Stimulated activated CD8-positive, alpha-beta memory T cell treated with anti-CD3 and anti-CD28 coated beads, Interleukin-2, amount 100 ng/mL, for 1 hour (primary cell): ENCODE measurements around the gene HPCA.

Experiments used
- DNase-seq, 2 donors: peaks; one replicate each; pipeline ENCODE4 v3.0.0-alpha.2; 2020; ENCODE audit warnings: low read depth in 2 of 2

HPCA gene

DNA sequence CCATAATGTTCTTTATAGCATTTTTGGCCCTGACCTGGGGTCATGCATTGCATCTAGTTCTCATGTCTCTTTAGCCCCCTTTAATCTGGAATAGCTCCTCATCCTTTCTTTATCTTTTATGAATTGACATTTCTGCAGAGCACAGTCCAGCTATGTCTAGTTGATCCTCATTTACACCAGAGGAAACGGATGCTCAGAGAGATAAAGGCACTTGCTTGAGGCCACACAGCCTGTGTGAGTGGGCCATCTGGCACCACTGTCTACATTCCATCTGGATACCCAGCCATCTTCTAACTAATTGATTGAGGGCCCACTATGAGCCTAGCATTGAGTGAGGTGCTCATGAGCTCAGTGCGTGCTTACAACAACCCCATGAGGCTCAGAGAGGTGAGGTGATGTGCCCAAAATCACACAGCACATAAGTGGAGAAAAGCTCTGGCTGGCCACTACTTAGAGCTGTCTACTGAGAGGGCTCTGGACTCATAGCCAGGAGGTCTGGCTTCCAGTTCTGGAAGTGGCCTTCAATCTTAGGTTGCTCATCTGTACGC lies 3.5 kb downstream of the HPCA start:
- no peak for DNase-seq

DNA sequence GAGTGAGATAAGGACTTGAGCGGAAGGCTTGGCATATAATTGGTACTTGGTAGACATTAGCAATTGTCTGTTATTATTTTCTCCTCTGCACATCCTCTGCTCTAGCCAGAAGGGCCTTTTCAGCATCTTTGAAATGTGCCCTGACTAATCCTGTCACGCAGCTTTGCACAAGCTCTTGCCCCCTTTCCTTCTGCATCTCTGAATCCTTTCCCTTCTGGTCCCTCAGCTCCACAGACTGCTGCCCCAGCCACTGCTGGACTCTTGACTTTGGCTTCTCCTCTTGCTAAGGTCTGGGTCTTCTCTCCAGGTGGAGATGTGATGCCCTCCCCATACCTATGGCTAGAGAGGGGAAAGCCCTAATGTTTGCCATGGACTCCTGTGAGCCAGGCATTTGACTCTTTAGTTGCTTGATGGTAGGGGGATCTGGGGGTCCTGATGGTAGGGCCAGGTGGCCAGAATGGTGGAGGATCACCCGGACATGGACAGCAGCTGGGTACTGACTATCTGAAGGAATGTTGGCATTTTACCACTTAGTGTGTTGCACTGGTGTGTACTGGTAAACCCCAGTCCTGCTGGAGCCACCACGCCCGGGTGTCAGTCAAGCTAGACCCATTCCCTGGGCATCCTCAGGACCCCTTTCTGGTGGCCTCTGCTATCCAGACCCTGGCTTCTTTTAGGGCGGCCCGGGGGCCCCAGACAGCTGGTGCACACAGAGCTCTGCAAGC lies 4.4 kb downstream of the HPCA start:
- DNase-seq = no peak

DNA sequence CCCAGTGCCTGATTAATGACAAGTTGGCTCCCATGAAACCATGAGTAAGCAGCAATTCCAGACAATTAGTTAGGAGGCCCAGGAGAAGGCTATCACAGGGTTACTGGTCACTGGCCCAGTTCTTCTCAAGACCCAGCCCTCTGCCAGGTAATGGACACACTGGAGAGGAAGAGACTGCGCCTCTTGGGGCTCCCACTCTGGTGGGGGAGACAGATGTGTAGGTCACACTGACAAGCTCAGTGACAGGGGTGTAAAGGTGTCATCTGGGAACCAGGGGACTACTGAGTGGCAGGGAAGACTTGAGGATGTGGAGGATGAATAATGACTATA lies 4.9 kb downstream of the HPCA start:
- no peak for DNase-seq

DNA sequence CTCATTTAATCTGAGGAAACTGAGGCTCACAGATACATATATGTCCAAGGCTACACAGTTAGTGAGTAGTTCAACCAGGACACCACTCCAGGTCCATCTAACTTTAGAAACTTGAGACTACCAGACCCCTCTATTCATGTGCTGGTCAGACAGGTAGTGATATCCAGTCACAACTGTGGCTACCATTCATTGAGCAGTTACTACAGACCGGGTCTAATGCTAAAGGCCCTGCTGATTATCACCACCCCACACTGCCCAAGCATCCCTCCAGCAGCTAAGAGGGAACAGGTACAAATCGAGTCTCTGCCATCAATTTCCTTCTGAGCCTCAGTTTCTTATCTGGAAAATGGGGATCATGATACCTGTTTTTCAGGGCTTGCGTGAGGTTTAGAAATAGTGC lies 5.3 kb downstream of the HPCA start:
- no peak for DNase-seq

DNA sequence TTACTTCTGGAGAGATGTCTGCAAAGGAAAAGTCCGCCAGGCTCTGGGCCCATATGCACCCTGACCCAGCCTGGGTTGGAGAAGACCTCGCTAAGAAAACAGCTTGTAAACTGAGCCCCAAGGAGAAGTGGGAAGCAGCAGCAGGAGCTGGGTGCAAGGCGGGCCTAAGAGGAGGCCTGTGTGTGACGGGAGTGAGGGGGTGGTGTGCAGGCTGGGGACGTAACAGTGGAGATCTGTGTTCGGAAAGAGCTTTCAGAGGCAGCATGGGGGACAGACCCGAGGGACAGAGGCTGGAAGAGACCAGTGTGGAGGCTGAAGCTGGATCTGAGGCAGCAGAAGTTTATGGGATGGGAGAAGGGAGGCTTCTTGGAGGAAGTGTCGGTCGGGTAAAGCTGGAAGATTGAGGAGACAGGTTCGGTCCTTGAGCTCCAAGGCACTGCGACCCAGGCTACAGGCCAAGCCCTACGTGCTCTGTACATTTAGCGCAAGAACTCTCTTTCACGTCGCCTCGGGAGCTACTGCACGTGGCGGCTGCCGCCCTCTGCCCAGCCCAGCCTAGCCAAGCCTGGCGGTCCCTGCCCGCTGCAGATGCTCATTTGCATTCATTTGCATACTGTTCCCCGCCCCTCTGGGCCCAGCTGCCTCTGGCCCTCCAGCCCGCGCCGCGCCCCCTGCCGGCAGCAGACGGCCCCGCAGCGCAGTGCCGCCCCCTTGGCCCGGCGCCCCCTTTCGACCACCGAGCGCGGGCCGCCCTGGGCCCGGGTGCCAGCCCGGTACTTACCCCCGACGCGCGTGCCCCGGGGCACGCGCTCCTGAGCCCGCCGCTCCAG lies 6.3 kb downstream of the HPCA start:
- no peak for DNase-seq

DNA sequence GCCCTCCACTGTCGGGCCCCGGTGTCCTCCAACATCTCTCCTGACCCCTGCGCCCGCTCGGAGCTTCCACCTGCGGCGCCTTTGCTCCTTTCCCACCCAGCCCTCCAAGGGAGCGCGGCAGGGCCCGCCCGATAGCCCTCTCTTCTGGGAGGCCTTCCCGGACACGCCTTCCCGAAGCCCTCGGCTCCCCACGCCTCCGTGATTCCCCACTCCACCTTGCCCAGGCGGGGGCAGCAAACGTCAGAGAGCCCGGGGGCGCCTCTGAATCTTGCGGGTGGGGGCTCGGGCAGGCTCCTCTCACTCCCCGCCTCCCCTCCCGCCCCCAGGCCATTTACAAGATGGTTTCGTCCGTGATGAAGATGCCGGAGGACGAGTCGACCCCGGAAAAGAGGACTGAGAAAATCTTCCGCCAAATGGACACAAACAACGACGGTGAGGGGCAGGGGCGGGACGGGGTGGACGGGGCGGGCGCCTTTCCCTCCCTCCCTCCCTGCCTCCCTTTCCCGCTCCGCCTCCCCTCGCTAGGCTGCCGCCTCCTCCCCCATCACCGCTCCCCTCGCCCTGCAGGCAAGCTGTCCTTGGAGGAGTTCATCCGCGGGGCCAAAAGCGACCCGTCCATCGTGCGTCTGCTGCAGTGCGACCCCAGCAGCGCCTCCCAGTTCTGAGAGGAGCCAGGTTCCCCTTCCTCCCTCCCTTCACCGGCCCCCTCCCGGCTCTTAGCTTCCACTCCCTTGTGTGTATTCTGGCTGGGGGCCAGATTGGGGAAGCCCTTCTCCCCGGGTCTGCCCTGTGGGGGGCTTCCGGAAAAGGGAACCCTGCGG lies 7.1 kb downstream of the HPCA start:
- DNase-seq = no peak

DNA sequence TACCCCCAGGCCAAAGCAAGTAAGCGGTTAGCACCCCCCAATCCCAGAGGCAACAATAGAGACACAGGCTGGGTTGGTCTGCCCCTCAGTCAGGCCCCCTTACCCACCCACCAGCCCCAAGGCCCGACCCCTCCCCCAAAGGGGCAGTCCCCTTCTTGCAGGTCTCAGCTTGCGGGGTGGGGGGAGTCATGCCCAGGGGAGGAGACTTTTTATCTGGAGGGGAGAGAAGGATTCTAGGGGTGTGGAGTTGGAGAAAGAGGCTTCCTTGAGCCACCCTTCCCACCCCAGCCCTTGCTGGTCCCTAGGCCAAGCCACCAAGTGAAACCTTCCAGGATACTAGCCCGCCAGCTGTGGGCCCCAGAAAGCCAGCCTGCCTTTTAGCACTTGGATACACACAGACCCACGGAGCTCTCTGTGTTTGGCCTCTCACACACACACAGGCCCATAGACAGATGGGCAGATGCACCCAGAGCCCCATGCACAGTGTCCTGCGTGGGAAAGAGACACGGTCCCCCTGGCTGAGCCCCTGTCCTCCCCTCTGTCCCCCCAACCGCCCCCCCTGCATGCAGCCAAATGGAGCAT lies 7.8 kb downstream of the HPCA start:
- no peak for DNase-seq

DNA sequence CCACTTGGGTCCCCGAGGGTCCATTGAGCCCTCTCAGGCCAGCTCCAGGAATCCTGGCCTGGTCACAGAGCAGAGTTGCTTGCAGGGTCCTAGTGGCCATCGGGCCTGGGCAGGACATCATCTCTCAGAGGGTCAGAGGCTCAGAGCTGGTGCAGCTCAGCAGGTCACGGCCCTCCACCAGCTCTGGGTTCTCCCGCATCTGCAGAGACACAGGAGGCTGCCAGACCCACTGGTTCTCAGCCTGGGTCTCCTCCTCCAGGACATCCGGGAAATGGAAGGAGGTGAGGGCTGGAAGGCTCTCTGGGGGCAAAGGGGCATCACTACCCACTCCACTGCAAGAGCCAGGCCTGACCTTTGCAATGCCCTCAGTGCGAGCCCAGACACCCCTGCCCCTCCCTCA lies 8.4 kb downstream of the HPCA start:
- DNase-seq = no peak

DNA sequence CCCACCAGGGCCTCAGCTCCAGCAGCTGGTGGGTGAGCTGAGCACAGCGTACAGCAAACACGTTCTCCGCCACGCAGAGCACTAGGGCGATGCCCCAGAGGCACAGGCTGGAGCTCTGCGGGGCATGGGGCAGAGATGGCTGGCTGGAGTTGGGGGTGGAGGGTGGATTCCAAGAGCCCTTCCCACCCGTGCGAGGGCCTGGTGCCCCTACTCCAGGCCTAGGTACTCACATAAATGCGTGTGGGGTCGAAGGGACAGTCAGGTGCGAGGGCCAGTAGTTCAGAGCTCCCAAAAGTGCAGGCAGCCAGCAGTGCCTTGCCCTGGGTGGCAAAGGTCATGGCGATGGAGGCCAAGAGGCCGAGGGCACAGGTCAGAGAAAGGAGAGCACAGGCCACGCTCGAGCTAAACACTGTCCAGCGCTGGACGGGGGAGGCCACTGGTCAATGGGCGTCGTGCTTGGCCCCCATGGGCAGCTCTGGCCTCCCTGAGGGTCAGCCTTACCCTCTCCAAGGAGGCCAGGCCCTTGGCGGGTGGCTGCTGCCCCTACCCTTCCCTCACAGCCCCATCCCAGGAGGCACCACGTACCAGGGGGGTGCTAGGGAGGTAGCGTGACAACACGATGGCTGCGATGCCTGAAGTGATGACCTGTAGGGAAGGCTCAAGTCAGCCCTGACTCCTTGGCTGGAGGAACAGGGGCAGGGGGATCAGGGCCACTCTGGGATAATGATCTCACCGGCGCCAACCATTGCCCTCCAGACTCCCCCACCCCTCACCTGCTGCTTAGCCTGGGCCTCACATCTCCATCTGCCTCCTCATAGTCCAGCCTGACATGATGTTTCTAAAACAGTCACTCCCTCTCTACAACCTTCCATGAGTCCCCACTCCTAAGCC lies 9.3 kb downstream of the HPCA start:
- DNase-seq = no peak

DNA sequence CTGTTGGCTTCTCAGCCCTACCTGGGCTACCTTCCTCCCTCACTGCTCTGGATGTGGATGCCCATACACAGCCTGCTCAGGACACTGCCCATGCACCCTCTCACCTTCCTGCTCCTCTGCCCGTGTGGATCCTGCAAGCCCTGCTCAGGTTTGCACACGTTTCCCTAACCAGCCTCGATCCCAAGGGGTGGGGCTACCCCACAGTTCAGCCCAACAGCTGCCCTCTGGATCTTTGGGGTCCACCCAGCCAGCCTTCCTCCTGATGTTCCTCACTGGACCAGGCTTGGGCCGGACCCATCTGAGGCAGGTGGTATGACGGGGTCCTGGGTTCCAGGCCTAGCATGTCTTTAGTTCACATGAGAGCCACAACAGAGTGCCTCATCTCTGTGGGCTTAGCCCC lies 10.2 kb downstream of the HPCA start:
- DNase-seq = no peak

DNA sequence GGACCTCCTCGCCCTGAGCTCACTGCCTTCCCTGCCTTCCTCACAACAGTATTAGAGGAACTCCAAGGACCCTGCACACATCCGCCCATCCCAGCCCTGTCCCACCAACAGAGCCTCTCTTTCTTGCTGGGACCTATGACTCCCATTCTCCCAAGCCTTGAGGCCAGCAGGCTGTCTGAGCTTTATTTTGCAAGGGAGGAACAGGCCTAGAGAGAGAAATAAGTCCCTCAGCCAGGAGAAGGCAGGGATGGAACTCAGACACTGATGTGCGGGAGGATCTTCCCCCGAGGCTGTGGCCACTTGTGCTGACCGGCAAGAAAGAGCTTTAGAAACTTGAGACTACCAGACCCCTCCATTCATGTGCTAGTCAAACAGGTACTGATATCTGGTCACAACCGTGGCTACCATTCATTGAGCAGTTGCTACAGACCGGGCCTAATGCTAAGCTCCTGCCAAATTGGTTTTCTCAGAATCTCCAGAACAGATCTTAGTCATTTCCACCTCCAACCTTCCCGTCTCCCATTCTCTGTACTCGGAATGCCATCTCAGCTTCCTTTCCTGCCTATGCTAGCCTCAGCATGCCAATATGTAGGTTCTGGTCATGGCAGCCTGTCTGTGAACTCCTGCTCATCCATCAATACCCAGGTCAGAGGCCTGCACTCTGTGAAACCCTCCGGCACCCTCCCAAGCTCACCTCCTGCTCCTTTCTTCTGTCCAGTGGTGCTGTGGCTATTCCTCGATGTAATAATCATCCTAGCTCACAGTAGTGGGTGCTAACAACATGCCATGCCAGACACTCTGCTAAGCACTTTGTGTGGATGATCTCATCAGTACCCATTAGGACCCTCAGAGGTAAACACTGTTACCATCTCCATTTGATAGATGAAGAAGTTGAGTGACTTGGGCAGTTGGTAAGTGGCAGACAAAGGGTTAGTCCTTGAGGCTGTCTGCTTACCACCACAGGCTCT lies 11.1 kb downstream of the HPCA start:
- DNase-seq = no peak

DNA sequence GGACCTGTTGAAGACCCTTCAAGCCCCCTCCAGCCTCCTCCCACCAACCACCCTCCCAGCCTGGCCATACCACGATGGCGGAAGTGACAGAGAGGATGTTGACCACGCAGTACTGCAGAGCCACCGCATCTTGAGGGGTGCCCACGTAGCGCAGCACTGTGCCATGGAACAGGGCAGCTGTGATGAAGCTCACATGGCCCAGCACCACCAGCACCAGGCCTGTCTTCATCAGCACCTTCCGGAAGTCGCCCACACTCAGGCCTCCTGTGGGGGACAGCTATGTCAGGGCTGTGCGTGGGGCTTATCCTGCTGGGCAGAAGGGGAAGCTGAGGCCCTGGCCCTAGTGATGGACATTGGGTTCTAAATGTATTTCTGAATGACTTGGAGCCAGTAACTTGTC lies 11.8 kb downstream of the HPCA start:
- DNase-seq = no peak

DNA sequence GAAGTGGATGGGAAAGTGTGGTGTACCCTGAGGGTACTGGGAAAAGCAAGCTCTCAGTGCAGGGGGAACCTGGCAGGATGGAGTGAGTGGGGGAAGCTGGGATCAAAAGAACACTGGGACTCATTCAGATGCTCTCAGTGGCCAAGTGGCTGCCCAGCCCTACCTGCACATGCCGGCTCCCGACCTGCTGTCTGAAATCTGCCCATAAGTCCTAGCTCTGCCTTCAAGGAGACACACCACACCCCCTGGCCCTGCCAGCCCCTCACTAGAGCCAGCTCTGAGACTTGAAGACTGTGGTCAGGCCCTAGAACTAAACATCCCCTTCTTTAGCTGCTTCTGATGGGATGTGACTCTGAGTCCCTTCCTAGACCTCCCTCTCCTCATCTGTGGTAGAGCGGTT lies 12.7 kb downstream of the HPCA start:
- no peak for DNase-seq

DNA sequence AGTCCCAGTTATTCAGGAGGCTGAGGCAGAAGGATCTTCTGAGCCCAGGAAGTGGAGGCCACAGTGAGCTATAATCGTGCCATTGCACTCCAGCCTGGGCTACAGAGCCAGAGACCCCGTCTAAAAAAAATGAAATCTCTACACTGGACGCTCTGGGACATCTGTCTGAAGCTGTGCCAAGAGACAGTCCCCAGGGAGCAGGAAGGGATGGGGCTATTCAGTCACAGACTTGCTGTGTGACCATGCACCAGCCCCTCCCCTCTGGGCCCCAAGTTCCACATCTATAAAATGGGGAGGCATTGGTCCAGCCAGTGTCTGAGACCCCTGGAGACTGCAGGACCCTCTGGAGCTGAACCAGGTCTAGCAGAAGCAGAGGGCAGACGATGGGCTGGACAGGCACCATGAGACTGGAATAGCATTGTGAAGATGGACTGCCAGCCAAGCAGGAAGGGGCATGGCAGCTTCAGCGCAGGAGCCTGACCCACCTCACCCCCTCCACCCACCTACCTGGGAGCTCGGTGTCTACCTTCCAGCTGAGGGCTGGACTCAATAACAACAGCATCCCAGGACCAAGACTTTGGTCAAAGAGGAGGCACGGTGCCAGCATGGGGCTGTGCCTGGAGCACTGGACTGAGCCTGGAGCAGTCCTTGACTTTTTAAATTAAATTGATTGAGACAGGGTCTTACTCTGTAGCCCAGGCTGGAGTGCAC lies 13.4 kb downstream of the HPCA start:
- DNase-seq = no peak

DNA sequence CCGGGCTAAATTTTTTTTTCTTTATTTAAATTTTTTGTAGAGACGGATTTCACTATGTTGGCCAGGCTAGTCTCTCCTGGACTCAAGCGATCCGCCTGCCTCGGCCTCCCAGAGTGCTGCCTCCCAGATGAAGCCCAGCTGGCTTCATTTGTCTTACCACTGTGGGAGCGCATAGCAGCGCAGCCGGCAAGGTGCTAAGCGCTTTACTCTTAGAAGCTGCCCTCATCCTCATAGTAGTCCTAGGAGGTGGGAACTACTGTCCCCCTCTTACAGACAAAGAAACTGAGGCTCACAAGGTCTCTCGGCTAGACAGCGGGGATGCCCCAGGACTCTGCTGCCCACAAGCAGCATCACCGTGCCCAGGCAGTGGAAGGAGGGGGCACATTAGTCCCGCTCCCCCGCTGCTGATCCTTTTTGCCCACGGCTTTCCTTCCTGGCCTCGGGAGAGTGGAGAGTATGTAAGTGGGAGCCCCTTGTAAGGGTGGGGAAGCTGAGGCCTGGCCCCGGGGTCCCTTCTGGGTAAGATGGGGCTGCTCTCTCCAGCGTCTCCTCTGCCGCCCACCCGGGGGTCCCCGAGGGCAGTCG lies 14.2 kb downstream of the HPCA start:
- DNase-seq = no peak

DNA sequence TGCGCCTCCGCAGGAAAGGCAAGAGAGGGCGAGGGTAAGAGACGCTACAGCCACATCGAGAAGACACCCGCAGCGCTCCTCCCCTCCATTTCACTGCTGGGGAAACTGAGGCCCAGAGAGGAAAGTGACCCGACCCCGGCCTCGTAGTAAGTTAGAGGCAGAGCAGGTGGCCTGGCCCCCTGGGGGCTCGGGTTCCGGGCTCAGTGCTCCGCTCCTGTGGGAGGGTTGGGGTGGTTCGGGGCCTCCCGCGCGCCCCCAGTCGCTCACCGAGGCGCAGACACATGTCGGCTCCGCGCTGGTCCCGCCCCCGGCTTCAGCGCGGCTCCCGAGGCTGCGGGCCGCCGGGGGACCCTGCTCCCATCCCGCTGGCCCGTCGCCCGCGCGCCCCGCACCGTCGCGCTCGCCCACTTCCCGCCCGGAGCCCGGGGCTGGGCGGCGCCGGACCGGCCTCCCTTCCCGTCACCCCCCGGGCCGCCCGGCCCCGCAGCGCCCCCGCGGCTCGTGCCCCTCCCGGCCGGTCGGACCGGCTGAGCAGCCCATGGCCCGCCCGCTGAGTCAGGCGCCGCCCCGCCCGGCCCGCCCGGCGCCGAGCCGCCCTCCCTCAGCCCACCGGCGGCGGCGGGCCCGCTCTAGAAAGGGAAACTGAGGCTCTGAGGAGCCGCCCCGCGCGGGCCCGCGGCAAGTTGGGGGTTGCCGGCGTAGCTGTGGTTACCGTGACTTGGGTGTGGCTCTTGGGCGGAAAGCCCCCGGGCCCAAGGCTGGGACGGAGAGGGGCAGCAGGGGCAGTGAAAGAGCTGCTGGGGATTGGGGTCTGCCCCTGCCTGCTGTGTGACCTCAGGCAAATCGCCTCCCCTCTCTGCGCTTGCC lies 14.9 kb downstream of the HPCA start, which contains the start of gene TMEM54:
TMEM54 (minus strand) TSS at position 434 of the 867 bp plus-strand sequence; CDS start at position 283, 151 bp downstream.
- DNase-seq = no peak

DNA sequence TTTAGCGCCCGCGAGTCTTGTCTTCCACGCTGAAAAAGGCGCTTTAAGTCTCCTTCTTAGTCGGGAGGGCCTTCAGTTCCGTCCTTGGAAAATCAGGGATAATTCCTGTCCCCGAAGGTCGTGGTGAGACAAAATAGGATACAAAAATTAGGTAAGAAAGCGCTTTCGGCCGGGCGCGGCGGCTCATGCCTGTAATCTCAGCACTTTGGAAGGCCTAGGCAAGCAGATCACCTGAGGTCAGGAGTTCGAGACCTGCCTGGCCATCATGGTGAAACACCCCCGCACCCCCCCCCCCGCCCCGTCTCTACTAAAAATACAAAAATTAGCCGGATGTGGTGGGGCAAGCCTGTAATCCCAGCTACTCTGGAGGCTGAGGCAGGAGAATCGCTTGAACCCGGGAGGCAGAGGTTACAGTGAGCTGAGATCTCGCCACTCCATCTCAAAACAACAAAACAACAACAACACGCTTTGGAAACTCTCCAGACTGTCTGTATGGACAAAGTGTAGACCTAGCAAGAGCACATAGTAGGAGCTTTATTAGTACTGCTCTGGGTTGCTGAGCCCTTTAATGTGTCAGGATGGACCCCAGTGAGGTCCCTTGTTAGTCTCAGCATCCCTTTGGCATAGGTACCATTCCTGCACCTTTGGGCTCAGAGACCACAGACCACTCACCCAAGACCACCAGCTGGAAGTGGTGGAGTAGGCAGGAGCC lies 15.7 kb downstream of the HPCA start:
- no peak for DNase-seq
